ENCODE results near the gene PPP2R5C.

PPP2R5C gene

DNA sequence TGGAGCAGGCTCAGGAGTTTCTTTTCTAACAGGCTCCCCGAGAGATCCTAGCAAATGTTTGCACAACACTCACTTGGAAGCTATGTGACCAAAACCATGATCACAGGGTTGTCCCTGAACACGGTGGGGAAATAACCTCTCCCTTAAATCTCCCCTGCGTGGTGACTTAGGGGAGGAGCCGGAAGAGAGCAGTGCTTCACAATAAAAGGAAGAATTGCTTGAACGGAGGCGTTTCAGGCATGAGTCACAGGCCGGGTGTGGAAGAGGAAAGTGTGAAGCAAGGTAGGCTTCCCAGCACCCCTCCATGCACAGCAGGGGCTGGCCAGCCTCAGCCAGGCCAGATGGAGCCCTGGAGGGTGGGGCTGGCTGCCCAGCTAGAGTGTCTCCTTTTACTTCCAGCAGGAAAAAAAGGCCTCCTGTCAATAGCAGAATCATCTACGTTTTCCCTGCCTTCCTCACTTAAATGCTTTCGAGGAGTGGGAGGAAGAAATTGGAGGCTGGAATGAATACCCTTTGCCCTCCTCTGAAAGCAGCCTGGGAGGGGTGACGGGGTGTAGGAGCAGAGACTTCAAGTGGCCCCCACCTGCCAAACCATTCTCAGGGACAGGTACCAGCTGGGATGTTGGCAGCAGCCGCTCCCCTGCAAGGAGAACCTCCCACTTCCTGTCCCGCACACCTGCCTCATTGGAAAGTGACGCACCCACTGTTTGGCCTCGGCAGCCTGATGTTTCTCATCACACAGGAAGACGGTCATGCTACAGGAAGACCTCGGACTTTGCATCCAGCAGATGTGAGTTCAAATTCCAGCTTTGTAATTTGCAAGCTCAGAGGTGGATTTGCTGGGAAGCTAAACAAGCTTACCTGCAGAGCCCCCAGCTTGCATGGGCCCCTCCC, 30.1 kb upstream of the PPP2R5C start:
- Histone ChIP-seq H2AFZ (ENCODE audit: low read depth) (no peak overlapping the region), H3K36me3 (ENCODE audit: insufficient read depth) (no peaks in the 10 kb centered on the region), H3K4me2 (no peak overlapping the region), H3K4me1 (ENCODE audit: low read depth, poor library complexity, severe bottlenecking) (no peaks in the 10 kb centered on the region), H3K27ac (no peak overlapping the region), H3K9ac (no peak overlapping the region), H3K4me3 (IDR thresholded peaks at IDR 0.05; ENCODE audit: insufficient read depth, low read depth, low read length) (no peak overlapping the region), H3K79me2 (ENCODE audit: insufficient read depth, low read depth) (no peaks in the 10 kb centered on the region), H3K27me3 (ENCODE audit: insufficient read depth, low read depth) (no peaks in the 10 kb centered on the region), H4K20me1 (ENCODE audit: insufficient read depth) (no peaks in the 10 kb centered on the region)
- TF ChIP-seq, protein P1, sequence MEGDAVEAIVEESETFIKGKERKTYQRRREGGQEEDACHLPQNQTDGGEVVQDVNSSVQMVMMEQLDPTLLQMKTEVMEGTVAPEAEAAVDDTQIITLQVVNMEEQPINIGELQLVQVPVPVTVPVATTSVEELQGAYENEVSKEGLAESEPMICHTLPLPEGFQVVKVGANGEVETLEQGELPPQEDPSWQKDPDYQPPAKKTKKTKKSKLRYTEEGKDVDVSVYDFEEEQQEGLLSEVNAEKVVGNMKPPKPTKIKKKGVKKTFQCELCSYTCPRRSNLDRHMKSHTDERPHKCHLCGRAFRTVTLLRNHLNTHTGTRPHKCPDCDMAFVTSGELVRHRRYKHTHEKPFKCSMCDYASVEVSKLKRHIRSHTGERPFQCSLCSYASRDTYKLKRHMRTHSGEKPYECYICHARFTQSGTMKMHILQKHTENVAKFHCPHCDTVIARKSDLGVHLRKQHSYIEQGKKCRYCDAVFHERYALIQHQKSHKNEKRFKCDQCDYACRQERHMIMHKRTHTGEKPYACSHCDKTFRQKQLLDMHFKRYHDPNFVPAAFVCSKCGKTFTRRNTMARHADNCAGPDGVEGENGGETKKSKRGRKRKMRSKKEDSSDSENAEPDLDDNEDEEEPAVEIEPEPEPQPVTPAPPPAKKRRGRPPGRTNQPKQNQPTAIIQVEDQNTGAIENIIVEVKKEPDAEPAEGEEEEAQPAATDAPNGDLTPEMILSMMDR (conservative IDR thresholded peaks at IDR 0.05; ENCODE audit: low read depth, low read length), result no peak

GRCh38 chr14:101732118-101732517, 29.4 kb upstream of the PPP2R5C start:
- Histone ChIP-seq H3K27ac (no peak overlapping the region), H3K4me1 (ENCODE audit: low read depth, poor library complexity, severe bottlenecking) (no peaks in the 10 kb centered on the region), H3K36me3 (ENCODE audit: insufficient read depth) (no peaks in the 10 kb centered on the region), H4K20me1 (ENCODE audit: insufficient read depth) (no peaks in the 10 kb centered on the region), H3K4me2 (no peak overlapping the region), H3K27me3 (ENCODE audit: insufficient read depth, low read depth) (no peaks in the 10 kb centered on the region), H3K9ac (no peak overlapping the region), H3K79me2 (ENCODE audit: insufficient read depth, low read depth) (no peaks in the 10 kb centered on the region), H2AFZ (ENCODE audit: low read depth) (no peak overlapping the region), H3K4me3 (IDR thresholded peaks at IDR 0.05; ENCODE audit: insufficient read depth, low read depth, low read length) (no peak overlapping the region)
- TF ChIP-seq, protein P1 (conservative IDR thresholded peaks at IDR 0.05; ENCODE audit: low read depth, low read length), result no peak

DNA sequence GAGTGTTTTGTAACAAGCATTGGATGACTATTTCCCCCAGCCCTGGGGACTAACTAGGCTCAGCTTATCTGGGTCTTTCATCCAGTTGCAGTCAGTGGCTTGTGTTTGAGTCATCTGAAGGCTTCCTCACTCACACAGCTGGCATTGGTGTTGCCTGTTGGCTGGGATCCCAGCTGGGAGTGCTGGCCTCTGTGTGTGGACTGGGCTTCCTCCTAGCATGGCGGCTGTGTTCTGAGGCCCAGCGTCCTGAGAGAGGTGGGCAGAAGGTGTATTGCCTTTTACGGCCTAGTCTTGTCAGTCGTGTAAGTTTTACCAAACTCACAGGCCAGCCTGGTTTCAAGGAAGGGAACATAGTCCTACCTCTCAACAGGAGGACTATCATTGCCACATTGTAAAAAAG, 28.3 kb upstream of the PPP2R5C start:
- H3K27ac ChIP-seq, result no peak overlapping the region
- no peaks in the 10 kb centered on the region for H3K27me3 ChIP-seq (ENCODE audit: insufficient read depth, low read depth)
- no peaks in the 10 kb centered on the region for H3K4me1 ChIP-seq (ENCODE audit: low read depth, poor library complexity, severe bottlenecking)

GRCh38 chr14:101734246-101734847, 27.2 kb upstream of the PPP2R5C start:
- Histone ChIP-seq H4K20me1 (ENCODE audit: insufficient read depth) (no peaks in the 10 kb centered on the region), H3K4me2 (no peak overlapping the region), H3K9ac (no peak overlapping the region), H3K27me3 (ENCODE audit: insufficient read depth, low read depth) (no peaks in the 10 kb centered on the region), H3K27ac (no peak overlapping the region), H3K79me2 (ENCODE audit: insufficient read depth, low read depth) (no peaks in the 10 kb centered on the region), H2AFZ (ENCODE audit: low read depth) (no peak overlapping the region), H3K4me1 (ENCODE audit: low read depth, poor library complexity, severe bottlenecking) (no peaks in the 10 kb centered on the region), H3K4me3 (IDR thresholded peaks at IDR 0.05; ENCODE audit: insufficient read depth, low read depth, low read length) (no peak overlapping the region), H3K36me3 (ENCODE audit: insufficient read depth) (no peaks in the 10 kb centered on the region)
- TF ChIP-seq, protein P1 (conservative IDR thresholded peaks at IDR 0.05; ENCODE audit: low read depth, low read length), result no peak

More for the DNA sequence above, 28.3 kb upstream of the PPP2R5C start:
- Histone ChIP-seq H3K36me3 (ENCODE audit: insufficient read depth) (no peaks in the 10 kb centered on the region), H2AFZ (ENCODE audit: low read depth) (no peak overlapping the region), H3K79me2 (ENCODE audit: insufficient read depth, low read depth) (no peaks in the 10 kb centered on the region), H4K20me1 (ENCODE audit: insufficient read depth) (no peaks in the 10 kb centered on the region), H3K4me2 (no peak overlapping the region), H3K9ac (no peak overlapping the region), H3K4me3 (IDR thresholded peaks at IDR 0.05; ENCODE audit: insufficient read depth, low read depth, low read length) (no peak overlapping the region)
- TF ChIP-seq, protein P1 (conservative IDR thresholded peaks at IDR 0.05; ENCODE audit: low read depth, low read length), result no peak
